Fibroblast of skin of right quadriceps (primary cell): ENCODE data around the gene NALCN.
A peak's percentile ranks its signal among the peaks of the same experiment; 100 is the strongest.

Experiments
- DNase-seq: peaks from one replicate; pipeline ENCODE4 v3.0.0-alpha.2; 2013

The NALCN gene

DNA sequence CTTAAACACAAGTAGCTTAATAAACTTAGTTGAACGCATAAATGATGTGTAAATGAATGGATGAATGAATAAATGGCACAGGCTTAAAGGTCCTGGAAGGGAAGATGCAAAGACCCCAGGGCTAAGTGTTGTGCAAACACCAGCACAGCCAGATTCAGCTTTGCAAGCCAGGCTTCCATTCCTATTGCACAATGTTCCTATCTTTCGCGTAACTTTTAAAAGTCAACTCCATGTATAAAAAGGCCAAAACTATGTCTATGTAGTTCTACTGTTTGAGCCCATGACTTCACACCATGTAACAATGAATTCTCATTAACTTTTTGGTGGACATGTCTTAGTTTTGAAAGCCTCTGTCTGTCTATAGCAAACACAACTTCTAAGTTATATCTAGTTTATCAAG, 226.0 kb downstream of the NALCN start:
- no peak for DNase-seq

GRCh38 chr13:101185606-101186005, 230.7 kb downstream of the NALCN start:
- no peak for DNase-seq

DNA sequence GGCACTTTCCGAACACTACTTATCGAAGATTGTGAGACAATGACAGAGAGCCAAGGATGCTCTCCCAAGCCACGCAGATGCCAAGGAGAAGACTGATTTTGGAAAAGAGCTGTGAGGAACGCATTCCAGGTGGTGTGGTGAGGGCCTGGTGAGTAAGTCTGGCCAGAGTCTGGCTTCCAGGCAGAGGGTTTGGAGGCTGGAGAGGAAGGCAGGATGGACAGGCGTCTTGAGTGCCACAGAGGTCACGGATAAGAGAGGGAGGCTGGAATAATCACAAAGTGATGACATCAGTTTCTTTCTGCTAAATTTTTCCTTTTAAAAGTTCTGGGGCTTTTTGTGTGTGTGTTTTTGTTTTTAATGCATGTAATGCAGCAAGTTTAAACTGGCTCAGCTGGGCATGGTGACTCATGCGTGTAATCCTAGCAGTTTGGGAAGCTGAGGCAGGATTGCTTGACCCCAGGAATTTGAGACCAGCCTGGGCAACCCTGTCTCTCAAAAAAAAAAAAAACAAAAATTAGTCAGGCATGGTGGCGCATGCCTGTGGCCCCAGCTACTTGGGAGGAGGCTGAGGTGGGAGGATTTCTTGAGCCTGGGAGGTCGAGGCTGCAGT, 235.1 kb downstream of the NALCN start:
- no peak for DNase-seq

- DNase-seq, result no peak
These were observed 237.3 kb downstream of the NALCN start for GRCh38 chr13:101179021-101179420.

DNA sequence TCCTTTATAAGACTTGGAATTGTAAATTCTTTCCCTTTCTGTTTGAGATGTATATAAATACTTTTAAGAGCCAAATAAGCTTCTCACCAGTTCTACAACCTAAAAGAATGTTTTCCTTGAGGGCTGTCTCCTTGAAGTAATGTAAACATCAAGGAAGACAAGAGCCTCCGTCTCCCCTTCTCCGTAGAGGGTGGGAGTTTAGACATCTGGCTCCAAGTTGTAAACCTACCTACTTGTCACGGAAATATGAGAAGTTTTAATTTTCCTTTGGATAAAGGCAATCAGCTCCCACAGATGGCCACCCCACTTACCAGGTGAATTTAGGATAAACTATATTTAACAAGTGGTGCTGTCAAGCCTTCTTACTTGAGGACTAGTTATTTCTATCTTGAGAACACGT, 237.9 kb downstream of the NALCN start:
- DNase-seq, result no peak

GRCh38 chr13:101170306-101170705, 246.0 kb downstream of the NALCN start:
- DNase-seq, result no peak

DNA sequence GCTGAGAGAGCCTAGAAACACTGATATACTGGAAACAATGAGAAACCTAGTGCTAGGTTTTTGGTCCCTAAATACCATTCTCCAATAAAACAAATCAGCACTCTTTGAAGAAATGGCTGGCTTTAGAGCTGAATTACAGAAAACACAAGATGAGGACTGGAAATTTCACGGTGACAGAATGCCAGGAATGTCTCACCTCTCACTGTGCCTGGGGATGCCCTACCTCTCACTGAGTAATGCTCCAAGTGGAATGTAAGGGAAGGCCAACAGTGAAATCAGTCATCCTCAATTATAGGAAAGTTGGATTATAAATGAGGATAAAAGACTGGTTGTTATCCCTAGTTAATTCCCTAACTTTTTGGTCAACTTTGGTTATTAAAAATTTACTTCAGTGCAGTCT, 259.0 kb downstream of the NALCN start:
- peak; percentile 42 for DNase-seq

- no peak for DNase-seq
These were observed 260.4 kb downstream of the NALCN start for GRCh38 chr13:101155920-101156319.

GRCh38 chr13:101152184-101152583, 264.1 kb downstream of the NALCN start:
- no peak for DNase-seq

GRCh38 chr13:101150998-101151397, 265.3 kb downstream of the NALCN start:
- DNase-seq, result peak; percentile 27

DNA sequence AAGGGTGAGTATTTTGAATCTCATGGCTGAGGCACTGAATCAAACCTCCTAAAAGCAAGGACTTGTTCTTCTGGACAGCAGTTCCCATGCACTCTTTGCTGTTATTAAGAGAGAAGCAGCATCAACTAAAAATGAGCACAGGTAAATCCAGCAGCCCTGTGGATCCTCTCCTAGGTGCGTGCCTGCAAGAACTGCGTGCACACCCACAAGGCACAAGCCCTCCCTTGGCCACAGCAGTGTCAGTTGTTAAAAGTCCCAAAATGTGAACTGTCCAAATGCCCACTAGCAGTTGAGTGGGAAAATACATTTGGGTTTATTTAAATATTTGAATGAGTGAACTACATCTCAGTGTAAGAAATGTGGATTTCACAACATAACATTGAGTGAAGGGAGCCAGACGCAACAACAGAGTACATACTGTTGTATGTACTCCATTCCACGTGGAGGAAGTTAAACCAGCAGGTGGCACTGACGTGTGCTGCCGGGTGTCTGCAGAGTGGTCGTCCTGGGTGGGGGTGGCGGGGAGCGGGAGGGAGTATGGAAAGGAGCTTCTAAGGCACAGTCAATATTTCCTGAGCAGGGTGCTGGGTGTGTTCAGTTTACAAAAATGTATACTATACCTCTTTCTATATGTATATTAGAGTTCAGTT, 266.4 kb downstream of the NALCN start:
- DNase-seq, result peak; percentile 61

- DNase-seq, result peak; percentile 8
These were observed 270.0 kb downstream of the NALCN start for GRCh38 chr13:101146101-101146898.

DNA sequence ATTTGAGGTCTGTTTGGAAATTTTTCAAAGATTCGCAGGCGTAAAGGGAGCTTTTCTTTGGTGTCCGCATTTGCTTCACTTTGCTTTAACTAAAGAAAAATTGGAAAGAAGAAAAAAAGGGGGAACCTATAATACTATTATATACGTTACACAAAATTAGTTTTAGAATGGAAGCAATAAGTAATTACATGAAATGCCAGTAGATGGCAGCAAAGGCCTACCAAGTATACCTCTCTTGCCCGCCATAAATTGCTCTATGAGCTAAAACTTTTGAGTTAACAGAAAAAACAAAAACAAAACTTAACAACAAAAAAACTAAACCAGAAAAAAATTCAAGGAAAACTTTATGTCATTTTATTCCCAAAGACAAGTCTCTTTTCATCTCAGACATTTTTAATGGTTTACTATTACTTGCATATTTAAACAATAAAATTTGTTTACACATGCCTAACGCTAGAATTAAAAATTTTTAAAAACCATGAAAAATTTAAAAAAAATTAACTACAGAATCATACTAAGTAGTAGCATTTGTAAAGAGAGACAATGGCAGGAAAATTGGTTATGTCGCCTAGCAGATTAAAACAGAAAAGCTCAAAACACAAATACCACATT, 271.4 kb downstream of the NALCN start:
- DNase-seq, result peak; percentile 52

DNA sequence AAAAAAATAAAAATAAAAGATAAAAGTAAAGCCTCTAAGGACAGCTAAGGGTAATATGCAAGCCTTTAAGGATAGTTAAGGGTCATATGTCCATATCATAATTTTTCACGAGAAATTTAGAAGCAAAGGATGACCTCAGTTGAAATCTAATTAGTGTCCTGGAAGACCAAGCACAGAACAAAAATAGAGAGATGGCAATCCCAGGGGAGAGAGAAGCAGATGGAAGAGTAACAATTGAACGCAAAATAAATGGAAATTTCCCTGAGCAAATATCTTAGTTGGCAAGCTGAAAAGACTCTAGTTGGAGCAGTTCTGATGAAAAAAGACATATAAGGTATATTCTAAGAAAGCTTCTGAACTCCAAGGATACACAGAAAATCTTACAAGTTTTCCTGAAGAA, 275.4 kb downstream of the NALCN start:
- no peak for DNase-seq

GRCh38 chr13:101140087-101140770, 276.1 kb downstream of the NALCN start:
- no peak for DNase-seq

- no peak for DNase-seq
These were observed 277.2 kb downstream of the NALCN start for GRCh38 chr13:101139081-101139480.

DNA sequence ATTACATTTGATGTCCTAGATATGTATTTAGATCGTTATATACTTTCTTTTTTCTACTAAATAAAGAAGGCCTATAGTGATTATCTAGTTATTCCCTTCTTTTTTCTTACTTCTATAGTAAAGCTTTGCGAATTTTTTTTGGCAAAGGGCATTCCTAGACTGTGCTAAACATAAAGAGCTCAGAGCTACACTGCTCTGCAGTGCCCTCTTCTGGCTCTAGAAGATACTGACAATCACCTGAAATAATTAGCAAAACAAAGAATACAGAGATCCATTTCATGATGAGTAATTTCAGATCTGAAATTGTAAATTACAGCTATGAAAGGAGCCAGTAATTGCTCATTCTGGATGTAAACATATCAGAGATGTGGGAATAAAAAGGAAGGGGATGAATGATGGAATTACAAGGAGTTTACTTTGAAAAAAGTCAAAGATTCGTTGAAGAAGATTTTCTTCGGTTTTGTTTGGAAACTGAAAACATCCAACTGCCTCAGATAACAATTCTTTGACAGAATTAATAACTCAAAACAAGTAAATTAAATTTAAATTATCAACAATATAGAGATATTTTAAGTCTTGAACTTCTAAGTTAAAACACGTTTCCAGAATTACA, 288.5 kb downstream of the NALCN start:
- peak; percentile 45 for DNase-seq

- no peak for DNase-seq
These were observed 293.3 kb downstream of the NALCN start for GRCh38 chr13:101123028-101123427.

DNA sequence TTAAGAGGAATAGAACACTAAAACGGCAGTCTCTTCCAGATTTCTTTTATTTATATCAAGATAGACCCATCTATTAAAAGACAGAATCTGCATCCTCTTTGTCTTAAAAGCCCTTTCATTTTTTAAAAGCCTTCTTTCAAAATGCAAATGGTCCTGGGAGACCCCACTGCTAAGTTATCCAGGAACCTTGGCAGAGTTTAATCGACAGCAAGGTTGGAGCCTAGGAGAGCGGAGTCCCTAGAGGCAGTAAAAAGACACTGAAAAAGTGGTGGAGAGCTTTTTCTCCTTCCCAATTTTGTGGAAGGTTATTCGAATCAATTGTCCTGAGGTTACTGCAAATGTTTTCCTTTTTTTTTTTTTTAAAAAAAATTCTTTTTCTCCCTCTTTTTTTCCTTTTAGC, 294.7 kb downstream of the NALCN start:
- no peak for DNase-seq

DNA sequence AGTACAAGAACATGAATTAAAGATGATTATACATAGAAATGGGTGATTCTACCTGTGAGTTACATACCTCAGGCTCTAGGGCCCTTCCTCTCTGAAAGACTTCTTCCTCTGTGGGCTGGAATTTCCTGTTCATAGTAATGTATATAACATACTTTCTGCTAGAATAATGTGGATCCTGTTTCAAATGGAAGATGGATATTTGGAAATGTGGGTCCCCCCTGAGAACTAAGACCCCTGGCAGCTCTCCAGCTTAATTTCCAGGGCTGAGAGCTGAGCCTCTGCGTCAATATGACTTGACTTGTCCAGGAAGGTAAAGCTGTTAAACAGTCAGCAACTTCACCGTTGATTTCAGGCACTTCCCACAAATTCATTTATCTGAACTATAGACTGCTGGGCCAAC, 296.3 kb downstream of the NALCN start:
- no peak for DNase-seq

GRCh38 chr13:101116826-101117225, 299.5 kb downstream of the NALCN start:
- no peak for DNase-seq

DNA sequence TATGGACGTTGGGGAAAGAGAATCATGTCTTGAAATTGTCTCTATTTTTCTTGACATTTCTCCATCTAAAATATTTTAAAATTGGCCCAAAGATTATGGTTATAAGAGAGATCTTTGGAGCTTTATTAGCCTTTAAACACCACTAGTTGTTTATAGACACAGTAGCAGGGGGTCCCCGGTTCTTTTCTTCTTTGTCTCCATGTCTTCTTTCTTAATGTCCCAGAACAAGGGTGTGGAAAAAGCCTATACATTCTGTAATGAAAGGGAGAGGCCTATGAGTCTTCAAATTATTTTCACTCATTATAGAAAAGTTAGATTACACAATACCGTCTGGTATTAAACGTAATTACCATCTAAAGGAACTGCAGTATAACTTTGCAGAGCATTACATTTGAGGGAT, 300.0 kb downstream of the NALCN start:
- no peak for DNase-seq

DNA sequence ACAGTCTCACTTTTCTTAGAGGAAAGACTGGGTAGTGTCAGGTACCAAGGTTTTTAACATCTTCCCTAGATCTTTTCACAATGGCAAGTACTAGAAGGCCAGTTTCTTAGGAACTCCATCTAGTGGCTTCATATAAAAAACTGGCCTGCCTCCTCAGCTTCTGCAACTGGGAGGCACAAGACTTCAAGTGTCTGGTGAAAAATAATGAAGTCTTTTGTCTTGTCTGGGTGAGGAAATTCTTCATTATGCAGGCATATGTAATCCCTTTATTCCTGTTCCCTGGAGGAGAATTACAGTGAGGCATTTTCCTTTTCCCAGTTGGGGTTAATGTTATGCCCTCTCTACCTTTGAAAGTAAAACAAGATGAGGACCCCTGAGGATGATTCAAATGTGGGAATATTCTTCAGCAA, 300.5 kb downstream of the NALCN start:
- no peak for DNase-seq
